Loucy (cell line): ENCODE measurements around the gene AGBL1.

Experiments used
- CTCF ChIP-seq: fragments of 200-600 bp; sonication (generic); conservative IDR thresholded peaks from 2 replicates; pipeline ENCODE4 v1.5.1; 2014; ENCODE audit warnings: mild to moderate bottlenecking, antibody characterized with exemption, low read length
- EZH2phosphoT487 ChIP-seq: fragments of 200-600 bp; IDR thresholded peaks from 2 replicates; pipeline ENCODE4 v1.6.1; 2018; ENCODE audit warnings: antibody characterized with exemption, mild to moderate bottlenecking, moderate library complexity, borderline replicate concordance

GRCh38 chr15:86810329-86810728 is 730.7 kb downstream of the AGBL1 start:
- no peak for TF ChIP-seq CTCF
- no peak for TF ChIP-seq EZH2phosphoT487
